ENCODE results near the gene HES2. TPM values are rescaled to one million over a fixed set of nuclear protein-coding genes. Genes with fewer than 3 reads are reported as not detected.
"Not testable (repeated sequence)": the region's sequence is repeated elsewhere in the genome, so short reads cannot be mapped to it uniquely, and the experiment has no call there.

Gene HES2
- polyA plus RNA-seq, 1 donor from 2014 or later = not detected

- peaks cover 32% of the 10 kb centered on the region for H3K27me3 Mint-ChIP-seq
- peak overlapping the region; percentile 72 to 91 (median 82) for H3K4me3 Mint-ChIP-seq
- H3K36me3 Mint-ChIP-seq = peaks cover 3% of the 10 kb centered on the region
- H3K27ac Mint-ChIP-seq = peak overlapping the region; percentile 75 to 84 (median 76)
- H3K4me1 Mint-ChIP-seq = peaks cover 10 to 13% (median 11%) of the 10 kb centered on the region in 3 donors
- H3K9me3 Mint-ChIP-seq = peaks cover 0 to 1% (median 0%) of the 10 kb centered on the region in 3 donors
Observed at GRCh38 chr1:6460301-6461050, 40.8 kb upstream of the HES2 start.

- H3K27me3 Mint-ChIP-seq = peaks cover 32% of the 10 kb centered on the region
- H3K4me1 Mint-ChIP-seq = peaks cover 10 to 13% (median 11%) of the 10 kb centered on the region in 3 donors
- peak overlapping the region in 2 of 3 donors; percentile 75 to 84 for H3K27ac Mint-ChIP-seq
- peak overlapping the region; percentile 72 to 86 (median 81) for H3K4me3 Mint-ChIP-seq
- H3K9me3 Mint-ChIP-seq = peaks cover 0 to 1% (median 0%) of the 10 kb centered on the region in 3 donors
- peaks cover 3% of the 10 kb centered on the region for H3K36me3 Mint-ChIP-seq
Observed at GRCh38 chr1:6459850-6460265, 40.1 kb upstream of the HES2 start.

- Mint-ChIP-seq H3K4me1 (peaks cover 6 to 9% (median 8%) of the 10 kb centered on the region in 3 donors), H3K27ac (peak overlapping the region in 1 of 3 donors; percentile 45), H3K9me3 (peaks cover 0 to 1% (median 0%) of the 10 kb centered on the region in 3 donors), H3K27me3 (peaks cover 35% of the 10 kb centered on the region), H3K4me3 (peak overlapping the region in 3 of 4 donors; percentile 16 to 68 (median 55)), H3K36me3 (no peaks in the 10 kb centered on the region)
Observed at GRCh38 chr1:6456800-6457466, 37.2 kb upstream of the HES2 start.

- H3K27me3 Mint-ChIP-seq = peaks cover 32% of the 10 kb centered on the region
- not testable (repeated sequence) for H3K4me3 Mint-ChIP-seq, H3K4me1 Mint-ChIP-seq, H3K36me3 Mint-ChIP-seq, H3K9me3 Mint-ChIP-seq
- H3K27ac Mint-ChIP-seq = peak overlapping the region in 1 of 3 donors; percentile 45
Observed at GRCh38 chr1:6455752-6456520, 36.2 kb upstream of the HES2 start.

GRCh38 chr1:6454856-6455751, 35.4 kb upstream of the HES2 start:
- Mint-ChIP-seq H3K4me3 (peak overlapping the region in 1 of 4 donors; percentile 45), H3K27ac (no peak overlapping the region), H3K27me3 (peaks cover 28% of the 10 kb centered on the region)

GRCh38 chr1:6453895-6454855, 34.5 kb upstream of the HES2 start:
- not testable (repeated sequence) for H3K9me3 Mint-ChIP-seq, H3K36me3 Mint-ChIP-seq, H3K4me1 Mint-ChIP-seq, H3K27ac Mint-ChIP-seq
- Mint-ChIP-seq H3K27me3 (peaks cover 32% of the 10 kb centered on the region), H3K4me3 (peak overlapping the region in 1 of 4 donors; percentile 73)

More at GRCh38 chr1:6454856-6455751, 35.4 kb upstream of the HES2 start:
- H3K9me3 Mint-ChIP-seq = peaks cover 0 to 1% (median 0%) of the 10 kb centered on the region in 3 donors
- H3K36me3 Mint-ChIP-seq = no peaks in the 10 kb centered on the region
- H3K4me1 Mint-ChIP-seq = peaks cover 2 to 4% (median 2%) of the 10 kb centered on the region in 3 donors

- peaks cover 32% of the 10 kb centered on the region for H3K27me3 Mint-ChIP-seq
- H3K36me3 Mint-ChIP-seq = no peaks in the 10 kb centered on the region
- H3K27ac Mint-ChIP-seq = no peak overlapping the region
- H3K4me3 Mint-ChIP-seq = peak overlapping the region in 1 of 4 donors; percentile 57
- H3K9me3 Mint-ChIP-seq = no peaks in the 10 kb centered on the region
- peaks cover 0 to 5% (median 4%) of the 10 kb centered on the region in 3 donors for H3K4me1 Mint-ChIP-seq
Observed at GRCh38 chr1:6450943-6451373, 31.2 kb upstream of the HES2 start.

GRCh38 chr1:6450486-6450885, 30.8 kb upstream of the HES2 start:
- Mint-ChIP-seq H3K27me3 (peaks cover 32% of the 10 kb centered on the region), H3K4me3 (peak overlapping the region in 1 of 4 donors; percentile 57)
- not testable (repeated sequence) for H3K36me3 Mint-ChIP-seq, H3K4me1 Mint-ChIP-seq, H3K9me3 Mint-ChIP-seq, H3K27ac Mint-ChIP-seq

GRCh38 chr1:6450005-6450450, 30.3 kb upstream of the HES2 start:
- Mint-ChIP-seq H3K27ac (peak overlapping the region in 1 of 3 donors; percentile 36), H3K27me3 (peaks cover 33% of the 10 kb centered on the region), H3K4me1 (peaks cover under 1 to 5% (median 4%) of the 10 kb centered on the region in 3 donors), H3K36me3 (no peaks in the 10 kb centered on the region), H3K4me3 (peak overlapping the region in 1 of 4 donors; percentile 44), H3K9me3 (no peaks in the 10 kb centered on the region)

GRCh38 chr1:6448749-6449631, 29.3 kb upstream of the HES2 start:
- Mint-ChIP-seq H3K36me3 (no peaks in the 10 kb centered on the region), H3K9me3 (peaks cover 0 to 2% (median 0%) of the 10 kb centered on the region in 3 donors), H3K27ac (no peak overlapping the region), H3K27me3 (peaks cover 36% of the 10 kb centered on the region), H3K4me3 (peak overlapping the region in 2 of 4 donors; percentile 44 to 68), H3K4me1 (peaks cover 3 to 5% (median 4%) of the 10 kb centered on the region in 3 donors)

- Mint-ChIP-seq H3K9me3 (peaks cover 0 to 2% (median 0%) of the 10 kb centered on the region in 3 donors), H3K4me3 (peak overlapping the region; percentile 50 to 81 (median 76)), H3K4me1 (peaks cover 3 to 5% (median 4%) of the 10 kb centered on the region in 3 donors), H3K36me3 (no peaks in the 10 kb centered on the region), H3K27ac (no peak overlapping the region), H3K27me3 (peaks cover 30% of the 10 kb centered on the region)
Observed at GRCh38 chr1:6447818-6448748, 28.4 kb upstream of the HES2 start.

All from IgD-negative memory B cell (primary cell).